MM.1S (cell line): ENCODE data around the gene SYT13.

Experiments used
- EZH2 ChIP-seq: fragments of 300-600 bp; sonication (generic); optimal IDR thresholded peaks from 2 replicates; pipeline ENCODE3; 2017; ENCODE audit warnings: low read depth, mild to moderate bottlenecking, antibody characterized with exemption, low read length, mixed read lengths
- TF ChIP-seq, protein P1 (sequence below): fragments of 300-600 bp; sonication (generic); IDR thresholded peaks from 2 replicates; pipeline ENCODE4 v1.5.1; 2016; ENCODE audit warnings: antibody characterized with exemption, low read length, mixed read lengths

DNA sequence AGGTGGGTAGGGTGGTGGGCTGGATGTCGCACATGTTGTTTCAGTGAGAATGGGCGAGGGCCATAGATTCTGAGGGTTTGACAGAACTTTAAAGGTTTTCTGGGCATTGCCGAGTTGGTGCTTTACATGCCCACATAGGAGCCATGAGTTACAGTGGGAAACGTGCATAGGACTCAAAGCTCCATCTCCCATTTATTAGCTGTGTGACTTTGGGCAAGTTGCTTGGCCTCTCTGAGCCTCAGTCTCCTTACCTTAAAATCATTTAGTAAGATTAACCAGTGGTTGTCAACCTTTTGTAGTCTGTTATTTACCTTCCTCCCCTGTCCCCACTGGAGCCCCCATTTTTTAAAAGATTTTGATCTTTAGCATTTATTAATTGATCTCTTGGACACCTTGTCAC, 67.4 kb downstream of the SYT13 start:
- TF ChIP-seq, protein P1, sequence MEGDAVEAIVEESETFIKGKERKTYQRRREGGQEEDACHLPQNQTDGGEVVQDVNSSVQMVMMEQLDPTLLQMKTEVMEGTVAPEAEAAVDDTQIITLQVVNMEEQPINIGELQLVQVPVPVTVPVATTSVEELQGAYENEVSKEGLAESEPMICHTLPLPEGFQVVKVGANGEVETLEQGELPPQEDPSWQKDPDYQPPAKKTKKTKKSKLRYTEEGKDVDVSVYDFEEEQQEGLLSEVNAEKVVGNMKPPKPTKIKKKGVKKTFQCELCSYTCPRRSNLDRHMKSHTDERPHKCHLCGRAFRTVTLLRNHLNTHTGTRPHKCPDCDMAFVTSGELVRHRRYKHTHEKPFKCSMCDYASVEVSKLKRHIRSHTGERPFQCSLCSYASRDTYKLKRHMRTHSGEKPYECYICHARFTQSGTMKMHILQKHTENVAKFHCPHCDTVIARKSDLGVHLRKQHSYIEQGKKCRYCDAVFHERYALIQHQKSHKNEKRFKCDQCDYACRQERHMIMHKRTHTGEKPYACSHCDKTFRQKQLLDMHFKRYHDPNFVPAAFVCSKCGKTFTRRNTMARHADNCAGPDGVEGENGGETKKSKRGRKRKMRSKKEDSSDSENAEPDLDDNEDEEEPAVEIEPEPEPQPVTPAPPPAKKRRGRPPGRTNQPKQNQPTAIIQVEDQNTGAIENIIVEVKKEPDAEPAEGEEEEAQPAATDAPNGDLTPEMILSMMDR = no peak
- no peak for TF ChIP-seq EZH2
